HCT116 (cell line): ENCODE data around the gene TIMP1. TPM values are rescaled to one million over a fixed set of nuclear protein-coding genes. Genes with fewer than 3 reads are reported as not detected.

ENCODE experiments used
- ATAC-seq: fragments of 200-7000 bp; cut with Tn5 transposase; 2 replicates; pipeline ENCODE4 v1.9.1; 2020; ENCODE audit warnings: mild to moderate bottlenecking, moderate library complexity
- BruUV-seq: library from RNA; stranded (reverse); fragments of 400-500 nt; replicated peaks from 2 replicates; lab custom pipeline; 2021; lab: Mats Ljungman, UMichigan
- CTCF ChIA-PET: fragments of 300-600 bp; sonication (Branson Sonifier 250); formaldehyde crosslinking; loops from one replicate; lab custom pipeline; 2021; ENCODE audit warnings: antibody characterized with exemption; lab: Charles Lee
- POLR2A ChIA-PET: fragments of 300-600, 350-600 bp; sonication (Branson Sonifier 250); formaldehyde crosslinking; loops from one replicate; lab custom pipeline; 2021; ENCODE audit warnings: antibody characterized with exemption; lab: Charles Lee
- RAD21 ChIA-PET, 2 experiments: fragments of 300-600 bp; sonication (Branson Sonifier 250); formaldehyde crosslinking; loops; one replicate each; lab custom pipeline; 2023; ENCODE audit warnings: low total read pairs in 2 of 2; ENCODE audit not compliant: uncharacterized antibody in 2 of 2, unreplicated experiment in 2 of 2, low non-redundant PET in 1 of 2; lab: Charles Lee
- DNase-seq: peaks from one replicate; pipeline ENCODE4 v3.0.0-alpha.2; 2010; ENCODE audit warnings: low read depth, low spot score
- H2AFZ ChIP-seq: fragments of 200-600 bp; shearing (Covaris generic), sonication (generic); 2 replicates; pipeline ENCODE4 v1.6.1; 2017; ENCODE audit warnings: low read depth, mixed run types, mixed read lengths, antibody characterized with exemption, low read length; ENCODE audit not compliant: poor library complexity, severe bottlenecking
- H3K27ac ChIP-seq: 2 replicates; pipeline ENCODE4 v1.5.1; 2012; ENCODE audit warnings: low read depth, low read length
- H3K27me3 ChIP-seq: fragments of 200-600 bp; sonication (generic); 2 replicates; pipeline ENCODE4 v1.6.1; 2016; ENCODE audit warnings: mixed run types, low read length, mixed read lengths; ENCODE audit not compliant: insufficient read depth
- H3K36me3 ChIP-seq, 2 experiments: fragments of 200-500 bp in 1 of 2; fragments of 200-600 bp in 1 of 2; sonication (Bioruptor generic) in 1 of 2; sonication (generic) in 1 of 2; 2 replicates each; pipeline versions ENCODE4 v1.5.1 to v1.6.1; 2014 to 2016; ENCODE audit warnings: low read length in 2 of 2, inconsistent platforms in 1 of 2, mixed read lengths in 1 of 2, mixed run types in 1 of 2; ENCODE audit not compliant: insufficient read depth in 2 of 2, control insufficient read depth in 1 of 2
- H3K4me1 ChIP-seq, 2 experiments: fragments of 200-600 bp in 1 of 2; sonication (generic) in 1 of 2; 2 replicates each; pipeline versions ENCODE4 v1.5.1 to v1.6.1; 2012 to 2017; ENCODE audit warnings: low read length in 2 of 2, inconsistent platforms in 1 of 2, mild to moderate bottlenecking in 1 of 2, mixed read lengths in 1 of 2, mixed run types in 1 of 2, moderate library complexity in 1 of 2; ENCODE audit not compliant: insufficient read depth in 2 of 2, control insufficient read depth in 1 of 2
- H3K4me2 ChIP-seq: fragments of 200-600 bp; sonication (generic); 2 replicates; pipeline ENCODE4 v1.6.1; 2017; ENCODE audit warnings: mixed run types, low read length, mixed read lengths
- H3K4me3 ChIP-seq, 2 experiments: fragments of 200-600 bp in 1 of 2; sonication (generic) in 1 of 2; replicated peaks in 1 of 2; 2 replicates each; pipeline ENCODE4 v1.5.1; 2011 to 2016; ENCODE audit warnings: low read length in 2 of 2, control low read depth in 1 of 2, low read depth in 1 of 2, mild to moderate bottlenecking in 1 of 2, mixed read lengths in 1 of 2, mixed run types in 1 of 2
- H3K79me2 ChIP-seq: fragments of 200-600 bp; sonication (generic); 2 replicates; pipeline ENCODE4 v1.6.1; 2017; ENCODE audit warnings: mild to moderate bottlenecking, mixed run types, low read length, moderate library complexity, mixed read lengths; ENCODE audit not compliant: insufficient read depth
- H3K9ac ChIP-seq: fragments of 200-600 bp; sonication (generic); 2 replicates; pipeline ENCODE4 v1.6.1; 2016; ENCODE audit warnings: low read length, mixed read lengths
- H3K9me2 ChIP-seq: fragments of 200-600 bp; sonication (generic), shearing (Covaris generic); 2 replicates; pipeline ENCODE4 v1.6.1; 2017; ENCODE audit warnings: mixed run types, mild to moderate bottlenecking, moderate library complexity; ENCODE audit not compliant: insufficient read depth
- H3K9me3 ChIP-seq, 2 experiments: fragments of 200-500 bp in 1 of 2; fragments of 200-600 bp in 1 of 2; sonication (Bioruptor generic) in 1 of 2; sonication (generic) in 1 of 2; 2 replicates each; pipeline ENCODE4 v1.6.1; 2014 to 2017; ENCODE audit warnings: low read length in 2 of 2, mixed read lengths in 2 of 2, inconsistent platforms in 1 of 2, low read depth in 1 of 2, mild to moderate bottlenecking in 1 of 2, mixed run types in 1 of 2, moderate library complexity in 1 of 2; ENCODE audit not compliant: control insufficient read depth in 1 of 2, insufficient read depth in 1 of 2
- H4K20me1 ChIP-seq: fragments of 200-600 bp; sonication (generic), shearing (Covaris generic); 2 replicates; pipeline ENCODE4 v1.6.1; 2017; ENCODE audit warnings: mixed run types, mild to moderate bottlenecking, moderate library complexity; ENCODE audit not compliant: insufficient read depth
- CBX3 ChIP-seq: IDR thresholded peaks from 2 replicates; pipeline ENCODE4 v1.6.1; 2012; ENCODE audit warnings: low read depth
- CEBPB ChIP-seq: IDR thresholded peaks from 2 replicates; pipeline ENCODE4 v1.6.1; 2012; ENCODE audit warnings: low read depth
- EZH2 ChIP-seq: fragments of 200-600 bp; sonication (generic); IDR thresholded peaks from 2 replicates; pipeline ENCODE4 v1.6.1; 2017; ENCODE audit warnings: antibody characterized with exemption, mixed run types
- POLR2AphosphoS5 ChIP-seq: IDR thresholded peaks from 2 replicates; pipeline ENCODE4 v1.6.1; 2011; ENCODE audit warnings: mild to moderate bottlenecking, low read depth, low read length, moderate library complexity
- TCF7L2 ChIP-seq: IDR thresholded peaks from 2 replicates; pipeline ENCODE4 v1.7.0; 2011; ENCODE audit warnings: borderline replicate concordance, inconsistent platforms; ENCODE audit not compliant: insufficient read depth, insufficient read length; ENCODE audit errors: extremely low read depth
- YY1 ChIP-seq: IDR thresholded peaks from 2 replicates; pipeline ENCODE4 v1.6.1; 2011; ENCODE audit warnings: low read length, low read depth, moderate library complexity, mild to moderate bottlenecking; ENCODE audit not compliant: insufficient replicate concordance; ENCODE audit errors: extremely low read depth
- intact Hi-C: fragments of 100-400 bp; cut with micrococcal nuclease; formaldehyde crosslinking; loops from 2 replicates; pipeline ENCODE4 v1.10.0; 2022
- total RNA-seq: library from RNA; stranded (reverse); gene quantifications from one replicate; pipeline ENCODE4 v1.2.1, GENCODE V29; 2021; ENCODE audit not compliant: unreplicated experiment
- TF ChIP-seq, protein P1 (sequence below), 3 experiments: fragments of 200-600 bp in 1 of 3; sonication (generic) in 1 of 3; IDR thresholded peaks in 2 of 3; conservative IDR thresholded peaks in 1 of 3; 2 replicates each; pipeline ENCODE4 v1.5.1; 2012 to 2017; ENCODE audit warnings: low read depth in 2 of 3, low read length in 2 of 3, antibody characterized with exemption in 1 of 3, borderline replicate concordance in 1 of 3, control low read depth in 1 of 3, mild to moderate bottlenecking in 1 of 3, mixed read lengths in 1 of 3, mixed run types in 1 of 3, moderate library complexity in 1 of 3; ENCODE audit not compliant: insufficient read depth in 1 of 3
- TF ChIP-seq, protein P2 (sequence below): IDR thresholded peaks from 2 replicates; pipeline ENCODE4 v1.6.1; 2012; ENCODE audit warnings: low read depth

The TIMP1 gene
- total RNA-seq, 1 experiment from 2014 or later, result 225 TPM

DNA sequence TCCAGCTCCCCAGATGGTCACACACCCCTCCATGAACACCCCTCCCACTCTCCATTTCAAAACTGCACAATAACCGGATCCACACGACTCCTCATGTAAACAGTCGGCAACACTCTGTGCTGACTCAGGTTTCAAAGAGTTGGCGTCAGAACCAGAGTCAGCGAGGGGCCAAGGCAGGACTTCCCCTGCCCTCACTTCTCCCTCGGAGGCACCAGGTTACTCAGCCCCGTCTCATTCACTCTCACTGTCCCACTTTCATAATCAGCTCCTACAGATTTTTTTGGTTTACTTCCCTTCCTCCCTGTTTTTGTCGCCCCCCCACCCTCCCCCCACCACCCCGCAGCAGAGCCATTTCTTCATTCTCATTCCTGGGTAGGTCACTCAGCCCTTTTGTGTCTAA, 2.7 kb upstream of the TIMP1 start:
- H3K9ac ChIP-seq, result no peak overlapping the region
- H3K4me3 ChIP-seq, result no peak overlapping the region
- H3K4me2 ChIP-seq, result peak overlapping the region; percentile 60
- no peak overlapping the region for H3K27ac ChIP-seq
- DNase-seq (no peak), ATAC-seq (no peak)
- ChIA-PET CTCF (no interaction called here), POLR2A (interaction anchor here (0.8 kb wide), 1 partner anchor 36 kb away, joined by 3 read pairs; no protein-coding TSS in a partner anchor), RAD21 (no interaction called here)
- intact Hi-C loops, result no loop called here
- H3K9me2 ChIP-seq, result no peaks in the 10 kb centered on the region
- H3K4me1 ChIP-seq, result peaks cover 12 to 49% of the 10 kb centered on the region in 2 experiments
- H3K79me2 ChIP-seq, result peaks cover 20% of the 10 kb centered on the region
- no TSS peak for BruUV-seq
- no peak overlapping the region for H2AFZ ChIP-seq
- TF ChIP-seq POLR2AphosphoS5 (0 out of 2 replicates have a peak, but pooled peaks have one; percentile 17), CEBPB (no peak), TCF7L2 (peak; percentile 51)
- no peaks in the 10 kb centered on the region for H3K9me3 ChIP-seq
- H3K36me3 ChIP-seq, result no peaks in the 10 kb centered on the region
- H4K20me1 ChIP-seq, result no peaks in the 10 kb centered on the region
- H3K27me3 ChIP-seq, result no peaks in the 10 kb centered on the region

DNA sequence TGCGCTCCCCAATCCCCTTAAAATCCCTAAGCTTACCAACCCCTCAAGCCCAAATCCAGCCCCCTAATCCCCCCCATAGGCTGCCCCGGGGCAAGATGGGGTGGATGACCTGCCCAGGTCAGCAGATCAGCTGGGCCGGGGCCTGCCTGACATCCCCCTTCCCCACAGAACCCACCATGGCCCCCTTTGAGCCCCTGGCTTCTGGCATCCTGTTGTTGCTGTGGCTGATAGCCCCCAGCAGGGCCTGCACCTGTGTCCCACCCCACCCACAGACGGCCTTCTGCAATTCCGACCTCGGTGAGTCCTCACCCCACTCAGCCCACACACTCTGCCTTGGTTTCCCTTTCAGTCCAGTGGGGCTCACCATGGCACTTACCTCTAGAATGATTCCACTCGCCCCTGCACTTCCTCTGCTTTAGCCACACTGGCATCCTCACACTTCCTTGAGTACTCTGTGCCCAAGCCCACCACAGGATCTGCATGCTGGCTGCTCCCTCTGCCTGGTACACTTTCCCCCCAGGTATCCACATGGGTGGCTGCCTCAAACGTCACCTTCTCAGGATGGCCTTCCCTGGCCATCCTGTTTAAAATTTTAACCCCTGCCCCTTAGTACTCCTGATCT, 1.1 kb downstream of the TIMP1 start:
- Histone ChIP-seq H3K4me2 (peak overlapping the region; percentile 72), H3K27ac (peak overlapping the region; percentile 13; the same call in 1 of the 2 replicates), H3K4me3 (peak overlapping the region; percentile 59 to 66), H3K9me3 (no peaks in the 10 kb centered on the region), H2AFZ (no peak overlapping the region), H3K9me2 (no peaks in the 10 kb centered on the region), H4K20me1 (no peaks in the 10 kb centered on the region), H3K79me2 (peaks cover 20% of the 10 kb centered on the region), H3K27me3 (no peaks in the 10 kb centered on the region), H3K9ac (peak overlapping the region; percentile 77), H3K36me3 (peaks cover 3 to 6% of the 10 kb centered on the region in 2 experiments; a peak in 1 of 4 replicates), H3K4me1 (peaks cover 9 to 35% of the 10 kb centered on the region in 2 experiments)
- ChIA-PET RAD21 (no interaction called here), POLR2A (no interaction called here), CTCF (no interaction called here)
- intact Hi-C loops, result no loop called here
- no TSS peak for BruUV-seq
- TF ChIP-seq, protein P1, sequence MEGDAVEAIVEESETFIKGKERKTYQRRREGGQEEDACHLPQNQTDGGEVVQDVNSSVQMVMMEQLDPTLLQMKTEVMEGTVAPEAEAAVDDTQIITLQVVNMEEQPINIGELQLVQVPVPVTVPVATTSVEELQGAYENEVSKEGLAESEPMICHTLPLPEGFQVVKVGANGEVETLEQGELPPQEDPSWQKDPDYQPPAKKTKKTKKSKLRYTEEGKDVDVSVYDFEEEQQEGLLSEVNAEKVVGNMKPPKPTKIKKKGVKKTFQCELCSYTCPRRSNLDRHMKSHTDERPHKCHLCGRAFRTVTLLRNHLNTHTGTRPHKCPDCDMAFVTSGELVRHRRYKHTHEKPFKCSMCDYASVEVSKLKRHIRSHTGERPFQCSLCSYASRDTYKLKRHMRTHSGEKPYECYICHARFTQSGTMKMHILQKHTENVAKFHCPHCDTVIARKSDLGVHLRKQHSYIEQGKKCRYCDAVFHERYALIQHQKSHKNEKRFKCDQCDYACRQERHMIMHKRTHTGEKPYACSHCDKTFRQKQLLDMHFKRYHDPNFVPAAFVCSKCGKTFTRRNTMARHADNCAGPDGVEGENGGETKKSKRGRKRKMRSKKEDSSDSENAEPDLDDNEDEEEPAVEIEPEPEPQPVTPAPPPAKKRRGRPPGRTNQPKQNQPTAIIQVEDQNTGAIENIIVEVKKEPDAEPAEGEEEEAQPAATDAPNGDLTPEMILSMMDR (IDR thresholded peaks at IDR 0.05 in 2 of 3, conservative IDR thresholded peaks at IDR 0.05 in 1 of 3; ENCODE audit: borderline replicate concordance in 1 of 3, insufficient read depth in 1 of 3, low read depth in 2 of 3, low read length in 2 of 3), result no peak
- TF ChIP-seq YY1, result no peak
- TF ChIP-seq, protein P2, sequence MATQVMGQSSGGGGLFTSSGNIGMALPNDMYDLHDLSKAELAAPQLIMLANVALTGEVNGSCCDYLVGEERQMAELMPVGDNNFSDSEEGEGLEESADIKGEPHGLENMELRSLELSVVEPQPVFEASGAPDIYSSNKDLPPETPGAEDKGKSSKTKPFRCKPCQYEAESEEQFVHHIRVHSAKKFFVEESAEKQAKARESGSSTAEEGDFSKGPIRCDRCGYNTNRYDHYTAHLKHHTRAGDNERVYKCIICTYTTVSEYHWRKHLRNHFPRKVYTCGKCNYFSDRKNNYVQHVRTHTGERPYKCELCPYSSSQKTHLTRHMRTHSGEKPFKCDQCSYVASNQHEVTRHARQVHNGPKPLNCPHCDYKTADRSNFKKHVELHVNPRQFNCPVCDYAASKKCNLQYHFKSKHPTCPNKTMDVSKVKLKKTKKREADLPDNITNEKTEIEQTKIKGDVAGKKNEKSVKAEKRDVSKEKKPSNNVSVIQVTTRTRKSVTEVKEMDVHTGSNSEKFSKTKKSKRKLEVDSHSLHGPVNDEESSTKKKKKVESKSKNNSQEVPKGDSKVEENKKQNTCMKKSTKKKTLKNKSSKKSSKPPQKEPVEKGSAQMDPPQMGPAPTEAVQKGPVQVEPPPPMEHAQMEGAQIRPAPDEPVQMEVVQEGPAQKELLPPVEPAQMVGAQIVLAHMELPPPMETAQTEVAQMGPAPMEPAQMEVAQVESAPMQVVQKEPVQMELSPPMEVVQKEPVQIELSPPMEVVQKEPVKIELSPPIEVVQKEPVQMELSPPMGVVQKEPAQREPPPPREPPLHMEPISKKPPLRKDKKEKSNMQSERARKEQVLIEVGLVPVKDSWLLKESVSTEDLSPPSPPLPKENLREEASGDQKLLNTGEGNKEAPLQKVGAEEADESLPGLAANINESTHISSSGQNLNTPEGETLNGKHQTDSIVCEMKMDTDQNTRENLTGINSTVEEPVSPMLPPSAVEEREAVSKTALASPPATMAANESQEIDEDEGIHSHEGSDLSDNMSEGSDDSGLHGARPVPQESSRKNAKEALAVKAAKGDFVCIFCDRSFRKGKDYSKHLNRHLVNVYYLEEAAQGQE, result no peak
- TF ChIP-seq EZH2, result no peak
- no peak for TF ChIP-seq CBX3
- no peak for DNase-seq
- no peak for ATAC-seq
